Thoracic aorta (tissue), 2 donors: ENCODE results near the gene GBX2. TPM values are rescaled to one million over a fixed set of nuclear protein-coding genes. Genes with fewer than 3 reads are reported as not detected.

ENCODE experiments used
- ATAC-seq: fragments of 150-250 bp; one replicate; pipeline ENCODE4 v1.8.0; 2017; ENCODE audit warnings: low read depth; ENCODE audit not compliant: insufficient number of reproducible peaks, low FRiP score
- DNase-seq: peaks from one replicate; pipeline ENCODE4 v3.0.0-alpha.2; 2020; ENCODE audit warnings: low spot score
- H3K27ac ChIP-seq, 2 donors: fragments of 200-600 bp; sonication (generic); 1 replicate in 1 of 2; 2 replicates in 1 of 2; pipeline ENCODE4 v1.5.1; 2016; ENCODE audit warnings: mild to moderate bottlenecking in 2 of 2, moderate library complexity in 2 of 2
- H3K27me3 ChIP-seq: fragments of 200-600 bp; sonication (generic); replicated peaks from 2 replicates; pipeline ENCODE4 v1.6.0; 2016; ENCODE audit warnings: mild to moderate bottlenecking; ENCODE audit not compliant: insufficient read depth
- H3K36me3 ChIP-seq: fragments of 200-600 bp; sonication (generic); one replicate; pipeline ENCODE4 v1.5.1; 2016
- H3K4me1 ChIP-seq, 2 donors: fragments of 200-600 bp; sonication (generic); 1 replicate in 1 of 2; 2 replicates in 1 of 2; pipeline versions ENCODE4 v1.5.1 to v1.6.0; 2016; ENCODE audit warnings: low read depth in 2 of 2, mild to moderate bottlenecking in 1 of 2; ENCODE audit not compliant: control insufficient read depth in 1 of 2
- H3K4me3 ChIP-seq: fragments of 200-600 bp; sonication (generic); 2 replicates; pipeline ENCODE4 v1.5.1; 2016; ENCODE audit warnings: mild to moderate bottlenecking
- H3K9me3 ChIP-seq: fragments of 200-600 bp; sonication (generic); 2 replicates; pipeline ENCODE4 v1.5.1; 2016
- total RNA-seq, 2 donors: library from RNA; depleted of rRNA; stranded (reverse); fragments of >200 nt; gene quantifications; one replicate each; pipeline versions ENCODE4 v1.1.0 to v1.2.3, GENCODE V29; 2016
- TF ChIP-seq, protein P1 (sequence below): fragments of 200-600 bp; sonication (generic); IDR thresholded peaks from one replicate; pipeline ENCODE4 v1.5.1; 2019; ENCODE audit warnings: antibody characterized with exemption

GBX2 gene
- total RNA-seq, 2 donors from 2014 or later = not detected

GRCh38 chr2:236173729-236174607 lies 5.8 kb upstream of the GBX2 start:
- H3K36me3 ChIP-seq = no peaks in the 10 kb centered on the region
- no peaks in the 10 kb centered on the region for H3K9me3 ChIP-seq
- H3K27ac ChIP-seq = no peak overlapping the region
- no peak for DNase-seq
- TF ChIP-seq, protein P1, sequence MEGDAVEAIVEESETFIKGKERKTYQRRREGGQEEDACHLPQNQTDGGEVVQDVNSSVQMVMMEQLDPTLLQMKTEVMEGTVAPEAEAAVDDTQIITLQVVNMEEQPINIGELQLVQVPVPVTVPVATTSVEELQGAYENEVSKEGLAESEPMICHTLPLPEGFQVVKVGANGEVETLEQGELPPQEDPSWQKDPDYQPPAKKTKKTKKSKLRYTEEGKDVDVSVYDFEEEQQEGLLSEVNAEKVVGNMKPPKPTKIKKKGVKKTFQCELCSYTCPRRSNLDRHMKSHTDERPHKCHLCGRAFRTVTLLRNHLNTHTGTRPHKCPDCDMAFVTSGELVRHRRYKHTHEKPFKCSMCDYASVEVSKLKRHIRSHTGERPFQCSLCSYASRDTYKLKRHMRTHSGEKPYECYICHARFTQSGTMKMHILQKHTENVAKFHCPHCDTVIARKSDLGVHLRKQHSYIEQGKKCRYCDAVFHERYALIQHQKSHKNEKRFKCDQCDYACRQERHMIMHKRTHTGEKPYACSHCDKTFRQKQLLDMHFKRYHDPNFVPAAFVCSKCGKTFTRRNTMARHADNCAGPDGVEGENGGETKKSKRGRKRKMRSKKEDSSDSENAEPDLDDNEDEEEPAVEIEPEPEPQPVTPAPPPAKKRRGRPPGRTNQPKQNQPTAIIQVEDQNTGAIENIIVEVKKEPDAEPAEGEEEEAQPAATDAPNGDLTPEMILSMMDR = no peak
- ATAC-seq = no peak
- peaks cover 10 to 21% of the 10 kb centered on the region in 2 donors for H3K4me1 ChIP-seq
- H3K27me3 ChIP-seq = peaks cover 21% of the 10 kb centered on the region
- no peak overlapping the region for H3K4me3 ChIP-seq

DNA sequence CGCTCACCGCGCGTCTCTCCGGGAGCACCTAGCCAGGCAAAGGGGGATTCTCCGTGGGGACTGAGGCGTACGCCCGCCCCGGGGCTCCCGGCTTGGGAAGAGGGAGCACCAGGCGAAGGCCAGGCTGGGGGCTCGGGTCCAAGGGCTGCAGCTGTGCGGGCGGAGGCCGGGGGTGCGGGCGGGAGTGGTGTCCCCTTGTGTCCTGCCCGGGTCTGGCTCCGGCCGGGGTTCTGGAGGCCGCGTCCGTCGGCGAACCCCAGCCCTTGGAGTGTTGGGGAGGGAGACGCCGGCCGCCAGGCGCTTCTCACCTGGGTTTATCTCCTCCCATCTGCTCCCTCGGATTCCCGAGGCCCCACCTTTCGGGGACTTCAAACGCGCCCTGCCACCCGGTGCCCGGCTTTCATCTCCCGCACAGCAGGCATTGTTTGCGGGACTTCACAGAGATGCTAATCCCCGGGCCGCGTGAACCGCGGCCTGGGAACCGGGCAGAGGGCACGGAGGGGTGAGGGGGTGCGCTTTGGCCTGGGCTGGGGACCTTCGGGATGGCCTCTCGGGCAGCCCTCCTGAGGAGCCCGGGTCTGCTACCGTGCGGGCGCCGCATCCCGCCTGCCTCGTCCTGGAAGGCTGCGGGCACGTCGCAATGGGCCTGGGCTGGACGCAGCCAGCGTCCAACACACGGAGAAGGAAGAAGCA lies 5.0 kb upstream of the GBX2 start:
- Histone ChIP-seq H3K27me3 (peaks cover 14% of the 10 kb centered on the region), H3K27ac (no peak overlapping the region), H3K36me3 (no peaks in the 10 kb centered on the region), H3K4me3 (no peak overlapping the region), H3K4me1 (peaks cover 11 to 20% of the 10 kb centered on the region in 2 donors), H3K9me3 (no peaks in the 10 kb centered on the region)
- no peak for DNase-seq
- ATAC-seq = no peak
- TF ChIP-seq, protein P1 = no peak

DNA sequence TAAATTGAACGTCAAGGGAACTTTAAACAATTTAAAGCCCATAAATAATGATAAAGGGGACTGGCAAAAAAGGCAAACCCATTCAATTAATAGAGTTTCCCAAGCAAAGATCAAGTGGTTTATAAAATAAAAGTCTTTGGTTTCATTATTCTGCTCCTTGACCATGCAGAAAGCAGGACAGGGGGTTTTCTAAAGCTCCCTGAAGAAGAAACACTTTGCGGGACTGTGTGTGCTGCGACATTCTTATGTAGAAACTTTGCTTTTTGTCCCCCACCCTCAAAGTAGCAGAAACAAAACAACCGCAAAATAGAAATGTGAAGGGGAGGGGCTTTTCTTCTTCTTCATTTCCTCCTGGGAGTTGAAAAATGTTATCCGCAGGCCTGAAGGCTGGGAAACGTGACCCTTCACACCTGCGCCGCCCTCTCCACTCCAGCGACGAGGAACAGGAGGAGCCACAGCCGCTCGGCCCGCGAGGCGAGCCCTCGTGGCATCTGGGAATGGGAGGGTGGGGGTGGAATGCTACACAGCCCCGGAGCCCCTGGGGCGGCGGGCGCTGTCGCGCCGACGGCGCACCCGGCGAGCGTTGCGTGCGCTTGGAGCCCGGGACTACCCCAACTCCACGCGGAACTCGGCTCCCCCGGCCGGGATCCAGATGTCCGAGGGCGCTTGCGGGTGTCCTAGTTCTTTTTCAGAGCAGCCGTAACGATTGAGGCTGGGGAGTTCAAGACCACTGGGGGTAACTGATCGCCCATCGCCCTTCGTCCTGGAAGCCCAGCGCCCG lies 4.3 kb upstream of the GBX2 start:
- H3K36me3 ChIP-seq = no peaks in the 10 kb centered on the region
- DNase-seq (no peak), ATAC-seq (no peak)
- H3K27ac ChIP-seq = no peak overlapping the region
- H3K4me3 ChIP-seq = no peak overlapping the region
- peaks cover 11 to 22% of the 10 kb centered on the region in 2 donors for H3K4me1 ChIP-seq
- peaks cover 14% of the 10 kb centered on the region for H3K27me3 ChIP-seq
- TF ChIP-seq, protein P1 = no peak
- H3K9me3 ChIP-seq = no peaks in the 10 kb centered on the region

DNA sequence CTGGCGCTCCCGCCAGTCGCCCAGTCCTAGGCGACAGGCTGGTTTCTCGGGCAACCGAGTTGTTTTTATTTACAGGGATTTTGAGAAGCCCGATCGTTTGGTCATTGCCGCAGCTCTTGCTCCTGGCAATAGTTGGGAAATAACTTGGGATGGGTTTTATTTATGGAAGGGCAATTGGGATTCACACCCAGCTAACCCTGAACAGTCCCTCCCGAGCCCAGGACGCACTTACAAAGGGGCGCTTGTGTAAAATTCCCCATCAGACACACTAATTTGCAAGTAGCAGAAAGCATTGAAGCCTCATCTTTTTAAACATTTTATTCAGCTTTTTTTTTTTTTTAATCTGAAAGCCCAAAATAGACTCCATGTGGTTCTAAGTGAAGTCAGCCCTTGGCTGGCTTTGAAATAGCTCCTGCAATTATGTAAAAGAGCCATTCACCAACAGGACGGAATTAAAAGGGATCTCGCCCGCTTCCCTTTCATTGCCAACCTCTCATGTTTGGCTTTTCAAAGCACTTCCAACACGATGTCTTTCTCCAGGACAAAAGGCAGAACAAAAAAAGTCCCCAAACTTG lies 3.6 kb upstream of the GBX2 start:
- no peak for DNase-seq
- Histone ChIP-seq H3K36me3 (no peaks in the 10 kb centered on the region), H3K9me3 (no peaks in the 10 kb centered on the region), H3K27ac (no peak overlapping the region), H3K4me3 (no peak overlapping the region), H3K4me1 (peaks cover 18 to 29% of the 10 kb centered on the region in 2 donors), H3K27me3 (peaks cover 14% of the 10 kb centered on the region)
- TF ChIP-seq, protein P1 = no peak
- ATAC-seq = no peak
